Tibial nerve (tissue), 4 donors: ENCODE data around the gene TNRC6A. TPM values are rescaled to one million over a fixed set of nuclear protein-coding genes. Genes with fewer than 3 reads are reported as not detected.

Source experiments
- DNase-seq, 2 donors: peaks; one replicate each; pipeline ENCODE4 v3.0.0-alpha.2; 2019; ENCODE audit warnings: low spot score in 2 of 2
- H3K27ac ChIP-seq, 4 donors: fragments of 200-600 bp; sonication (generic) in 3 of 4; one replicate each; pipeline ENCODE4 v1.5.1; 2017 to 2019; ENCODE audit warnings: mild to moderate bottlenecking in 1 of 4
- H3K27me3 ChIP-seq, 2 donors: fragments of 200-600 bp; sonication (generic) in 1 of 2; one replicate each; pipeline versions ENCODE4 v1.5.1 to v1.6.0; 2017 to 2019
- H3K36me3 ChIP-seq, 3 donors: fragments of 200-600 bp; sonication (generic); one replicate each; pipeline ENCODE4 v1.5.1; 2018 to 2019
- H3K4me1 ChIP-seq, 4 donors: fragments of 200-600 bp; sonication (generic) in 3 of 4; one replicate each; pipeline ENCODE4 v1.5.1; 2017 to 2019
- H3K4me3 ChIP-seq, 4 donors: fragments of 200-600 bp; sonication (generic) in 3 of 4; one replicate each; pipeline ENCODE4 v1.5.1; 2017 to 2019; ENCODE audit warnings: mild to moderate bottlenecking in 1 of 4, moderate library complexity in 1 of 4
- H3K9me3 ChIP-seq, 4 donors: fragments of 200-600 bp; sonication (generic) in 3 of 4; one replicate each; pipeline ENCODE4 v1.5.1; 2017 to 2019
- EP300 ChIP-seq, 2 donors: sonication (generic); formaldehyde crosslinking; IDR thresholded peaks; one replicate each; pipeline ENCODE4 v1.6.1; 2017; ENCODE audit warnings: antibody characterized with exemption in 2 of 2, mild to moderate bottlenecking in 1 of 2
- POLR2A ChIP-seq, 2 donors: fragments of 450-650 bp; IDR thresholded peaks; one replicate each; pipeline ENCODE4 v1.6.1; 2017; ENCODE audit warnings: antibody characterized with exemption in 2 of 2, mild to moderate bottlenecking in 2 of 2, moderate library complexity in 2 of 2
- WGBS, 2 donors: methylation state at CpG; one replicate each; pipeline ENCODE4 v1.1.5; 2018; 5-methylcytosine and 5-hydroxymethylcytosine counted together
- total RNA-seq, 4 donors: library from RNA; depleted of rRNA; stranded (reverse); fragments of >200 nt; gene quantifications; one replicate each; pipeline ENCODE4 v1.1.0, GENCODE V29; 2016
- TF ChIP-seq, protein P1 (sequence below), 5 experiments: fragments of 200-600 bp in 3 of 5; fragments of 450-650 bp in 2 of 5; sonication (generic) in 3 of 5; IDR thresholded peaks; one replicate each; pipeline ENCODE4 v1.5.1; 2016 to 2019; ENCODE audit warnings: antibody characterized with exemption in 5 of 5, mild to moderate bottlenecking in 3 of 5, moderate library complexity in 2 of 5

TNRC6A gene
- total RNA-seq, 4 donors from 2014 or later = 47.7 to 74.5 (median 59.6) TPM

DNA sequence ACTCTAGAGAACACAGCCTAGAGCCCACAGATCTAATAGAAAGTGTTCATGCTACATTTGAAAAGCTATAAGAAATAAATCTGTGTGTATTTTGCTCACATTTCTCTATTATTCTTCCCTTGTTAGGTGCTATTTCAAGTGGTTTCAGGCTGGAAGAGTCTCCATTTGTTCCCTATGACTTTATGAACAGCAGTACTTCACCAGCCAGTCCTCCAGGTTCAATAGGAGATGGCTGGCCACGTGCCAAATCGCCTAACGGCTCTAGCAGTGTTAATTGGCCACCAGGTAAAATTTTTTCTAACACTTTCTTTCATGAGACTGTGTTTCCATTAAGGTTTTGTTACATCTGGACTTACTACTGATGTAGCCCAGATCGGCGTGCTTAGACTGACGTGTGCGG lies 85.6 kb downstream of the TNRC6A start:
- 83 to 95% methylated on average over 7 of the region's 7 CpGs for WGBS, 2 donors
- TF ChIP-seq, protein P1, sequence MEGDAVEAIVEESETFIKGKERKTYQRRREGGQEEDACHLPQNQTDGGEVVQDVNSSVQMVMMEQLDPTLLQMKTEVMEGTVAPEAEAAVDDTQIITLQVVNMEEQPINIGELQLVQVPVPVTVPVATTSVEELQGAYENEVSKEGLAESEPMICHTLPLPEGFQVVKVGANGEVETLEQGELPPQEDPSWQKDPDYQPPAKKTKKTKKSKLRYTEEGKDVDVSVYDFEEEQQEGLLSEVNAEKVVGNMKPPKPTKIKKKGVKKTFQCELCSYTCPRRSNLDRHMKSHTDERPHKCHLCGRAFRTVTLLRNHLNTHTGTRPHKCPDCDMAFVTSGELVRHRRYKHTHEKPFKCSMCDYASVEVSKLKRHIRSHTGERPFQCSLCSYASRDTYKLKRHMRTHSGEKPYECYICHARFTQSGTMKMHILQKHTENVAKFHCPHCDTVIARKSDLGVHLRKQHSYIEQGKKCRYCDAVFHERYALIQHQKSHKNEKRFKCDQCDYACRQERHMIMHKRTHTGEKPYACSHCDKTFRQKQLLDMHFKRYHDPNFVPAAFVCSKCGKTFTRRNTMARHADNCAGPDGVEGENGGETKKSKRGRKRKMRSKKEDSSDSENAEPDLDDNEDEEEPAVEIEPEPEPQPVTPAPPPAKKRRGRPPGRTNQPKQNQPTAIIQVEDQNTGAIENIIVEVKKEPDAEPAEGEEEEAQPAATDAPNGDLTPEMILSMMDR (IDR thresholded peaks at IDR 0.05) = no peak
- TF ChIP-seq POLR2A (IDR thresholded peaks at IDR 0.05) = no peak
- no peak for TF ChIP-seq EP300 (IDR thresholded peaks at IDR 0.05)
- Histone ChIP-seq H3K36me3 (peaks cover 6 to 96% (median 10%) of the 10 kb centered on the region in 3 donors), H3K27ac (no peak overlapping the region), H3K9me3 (no peaks in the 10 kb centered on the region), H3K4me3 (no peak overlapping the region), H3K4me1 (peaks cover 0 to 24% (median 3%) of the 10 kb centered on the region in 4 donors), H3K27me3 (no peaks in the 10 kb centered on the region)
- DNase-seq = no peak

- DNase-seq = no peak
- H3K36me3 ChIP-seq = peaks cover 6 to 97% (median 16%) of the 10 kb centered on the region in 3 donors
These were observed 87.2 kb downstream of the TNRC6A start for GRCh38 chr16:24816688-24817087.

DNA sequence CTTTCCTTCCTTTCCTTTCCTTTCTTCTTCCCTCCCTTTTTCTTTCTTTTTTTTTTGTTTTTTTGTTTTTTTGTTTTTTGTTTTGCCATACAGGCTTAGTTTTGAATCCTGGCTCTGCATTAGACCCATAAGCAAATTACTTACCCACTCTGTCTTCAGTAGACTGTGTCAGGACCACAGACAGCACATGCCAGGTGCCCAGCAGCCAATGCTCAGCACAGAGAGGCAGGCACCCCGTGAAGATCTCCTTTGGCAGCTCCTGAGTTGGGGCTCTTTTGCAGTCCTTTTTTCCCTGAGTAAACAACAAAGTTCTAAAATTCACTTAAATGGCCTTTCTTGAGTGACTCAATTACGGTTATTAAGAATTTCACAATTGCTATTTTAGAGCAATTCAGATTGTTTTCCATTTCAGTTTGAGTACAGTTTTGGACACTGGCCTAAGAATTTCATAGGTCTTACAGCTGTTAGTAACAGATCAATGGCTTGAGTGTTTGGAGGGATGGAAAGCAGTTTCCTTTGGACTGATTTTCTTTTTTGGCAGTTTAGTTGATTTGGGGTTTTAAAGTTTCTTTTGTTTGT lies 90.1 kb downstream of the TNRC6A start:
- Histone ChIP-seq H3K4me1 (peaks cover 0 to 22% (median 3%) of the 10 kb centered on the region in 4 donors), H3K4me3 (no peak overlapping the region), H3K27me3 (no peaks in the 10 kb centered on the region), H3K27ac (peak overlapping the region in 2 of 4 donors; percentile 26 to 59), H3K9me3 (no peaks in the 10 kb centered on the region), H3K36me3 (peaks cover 14 to 100% (median 24%) of the 10 kb centered on the region in 3 donors)
- TF ChIP-seq POLR2A (IDR thresholded peaks at IDR 0.05) (no peak), EP300 (IDR thresholded peaks at IDR 0.05) (no peak)
- TF ChIP-seq, protein P1 (IDR thresholded peaks at IDR 0.05) = no peak
- DNase-seq = no peak
- WGBS, 2 donors = 22 to 33% methylated on average over 2 of the region's 2 CpGs

More at GRCh38 chr16:24816688-24817087, 87.2 kb downstream of the TNRC6A start:
- WGBS, 2 donors = 53 to 65% methylated on average over 6 of the region's 6 CpGs
- no peak for TF ChIP-seq EP300 (IDR thresholded peaks at IDR 0.05)
- TF ChIP-seq, protein P1 (IDR thresholded peaks at IDR 0.05) = no peak
- no peak for TF ChIP-seq POLR2A (IDR thresholded peaks at IDR 0.05)
- Histone ChIP-seq H3K4me3 (no peak overlapping the region), H3K9me3 (no peaks in the 10 kb centered on the region), H3K27ac (peak overlapping the region in 1 of 4 donors; percentile 2), H3K27me3 (no peaks in the 10 kb centered on the region), H3K4me1 (peaks cover 0 to 26% (median 3%) of the 10 kb centered on the region in 4 donors)

GRCh38 chr16:24820522-24820921 lies 91.1 kb downstream of the TNRC6A start:
- Histone ChIP-seq H3K27ac (peak overlapping the region in 1 of 4 donors; percentile 13), H3K4me1 (peaks cover 0 to 22% (median 3%) of the 10 kb centered on the region in 4 donors), H3K9me3 (no peaks in the 10 kb centered on the region), H3K27me3 (no peaks in the 10 kb centered on the region), H3K4me3 (no peak overlapping the region), H3K36me3 (peaks cover 10 to 96% (median 24%) of the 10 kb centered on the region in 3 donors)
- TF ChIP-seq, protein P1 (IDR thresholded peaks at IDR 0.05) = no peak
- TF ChIP-seq POLR2A (IDR thresholded peaks at IDR 0.05) (no peak), EP300 (IDR thresholded peaks at IDR 0.05) (no peak)
- 65 to 71% methylated on average over 1 of the region's 1 CpG for WGBS, 2 donors
- no peak for DNase-seq

GRCh38 chr16:24821129-24821528 lies 91.7 kb downstream of the TNRC6A start:
- Histone ChIP-seq H3K27me3 (no peaks in the 10 kb centered on the region), H3K4me3 (no peak overlapping the region), H3K4me1 (peaks cover 0 to 22% (median 3%) of the 10 kb centered on the region in 4 donors), H3K27ac (peak overlapping the region in 1 of 4 donors; percentile 13), H3K36me3 (peaks cover 10 to 96% (median 20%) of the 10 kb centered on the region in 3 donors), H3K9me3 (no peaks in the 10 kb centered on the region)
- DNase-seq = no peak
- 90 to 97% methylated on average over 9 of the region's 9 CpGs for WGBS, 2 donors
- TF ChIP-seq EP300 (IDR thresholded peaks at IDR 0.05) (no peak), POLR2A (IDR thresholded peaks at IDR 0.05) (no peak)
- TF ChIP-seq, protein P1 (IDR thresholded peaks at IDR 0.05) = no peak
